ENCODE data around the gene CELSR1.
"Not testable (repeated sequence)": the region's sequence is repeated elsewhere in the genome, so short reads cannot be mapped to it uniquely, and the experiment has no call there.

Gene CELSR1

DNA sequence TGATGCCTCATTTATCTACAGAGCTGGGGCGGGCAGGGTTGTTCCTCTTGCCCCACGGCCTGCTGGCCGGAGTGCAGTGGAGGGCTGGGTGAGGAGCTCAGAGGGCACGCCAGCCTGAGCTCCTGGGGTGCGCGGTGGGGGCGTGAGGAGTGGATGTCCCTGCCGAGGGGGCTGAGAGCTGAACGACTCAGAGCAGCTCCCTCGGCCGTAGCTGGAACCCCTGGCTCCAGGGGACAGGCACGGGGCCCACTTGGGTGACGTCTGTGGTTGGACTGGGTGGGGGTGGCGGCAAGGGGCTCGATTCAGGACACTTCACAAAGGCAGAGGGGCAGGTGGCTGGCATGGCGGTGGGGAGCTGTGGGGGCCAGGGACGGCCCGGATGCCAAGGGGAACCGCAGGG, 139.5 kb downstream of the CELSR1 start:
- peaks cover 6% of the 10 kb centered on the region for H3K4me1 ChIP-seq (ENCODE audit: low read depth, poor library complexity, severe bottlenecking)
- TF ChIP-seq, protein P1, sequence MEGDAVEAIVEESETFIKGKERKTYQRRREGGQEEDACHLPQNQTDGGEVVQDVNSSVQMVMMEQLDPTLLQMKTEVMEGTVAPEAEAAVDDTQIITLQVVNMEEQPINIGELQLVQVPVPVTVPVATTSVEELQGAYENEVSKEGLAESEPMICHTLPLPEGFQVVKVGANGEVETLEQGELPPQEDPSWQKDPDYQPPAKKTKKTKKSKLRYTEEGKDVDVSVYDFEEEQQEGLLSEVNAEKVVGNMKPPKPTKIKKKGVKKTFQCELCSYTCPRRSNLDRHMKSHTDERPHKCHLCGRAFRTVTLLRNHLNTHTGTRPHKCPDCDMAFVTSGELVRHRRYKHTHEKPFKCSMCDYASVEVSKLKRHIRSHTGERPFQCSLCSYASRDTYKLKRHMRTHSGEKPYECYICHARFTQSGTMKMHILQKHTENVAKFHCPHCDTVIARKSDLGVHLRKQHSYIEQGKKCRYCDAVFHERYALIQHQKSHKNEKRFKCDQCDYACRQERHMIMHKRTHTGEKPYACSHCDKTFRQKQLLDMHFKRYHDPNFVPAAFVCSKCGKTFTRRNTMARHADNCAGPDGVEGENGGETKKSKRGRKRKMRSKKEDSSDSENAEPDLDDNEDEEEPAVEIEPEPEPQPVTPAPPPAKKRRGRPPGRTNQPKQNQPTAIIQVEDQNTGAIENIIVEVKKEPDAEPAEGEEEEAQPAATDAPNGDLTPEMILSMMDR (conservative IDR thresholded peaks at IDR 0.05; ENCODE audit: low read depth, low read length), result no peak
- H4K20me1 ChIP-seq (ENCODE audit: insufficient read depth), result no peaks in the 10 kb centered on the region
- no peak overlapping the region for H3K27ac ChIP-seq
- no peak overlapping the region for H3K9ac ChIP-seq
- H3K27me3 ChIP-seq (ENCODE audit: insufficient read depth, low read depth), result peaks cover 12% of the 10 kb centered on the region; the same call in 1 of the 2 replicates
- no peak overlapping the region for H3K4me3 ChIP-seq (IDR thresholded peaks at IDR 0.05; ENCODE audit: insufficient read depth, low read depth, low read length)
- H3K79me2 ChIP-seq (ENCODE audit: insufficient read depth, low read depth), result no peaks in the 10 kb centered on the region
- no peaks in the 10 kb centered on the region for H3K36me3 ChIP-seq (ENCODE audit: insufficient read depth)
- H3K4me2 ChIP-seq, result no peak overlapping the region
- no peak overlapping the region for H2AFZ ChIP-seq (ENCODE audit: low read depth)

DNA sequence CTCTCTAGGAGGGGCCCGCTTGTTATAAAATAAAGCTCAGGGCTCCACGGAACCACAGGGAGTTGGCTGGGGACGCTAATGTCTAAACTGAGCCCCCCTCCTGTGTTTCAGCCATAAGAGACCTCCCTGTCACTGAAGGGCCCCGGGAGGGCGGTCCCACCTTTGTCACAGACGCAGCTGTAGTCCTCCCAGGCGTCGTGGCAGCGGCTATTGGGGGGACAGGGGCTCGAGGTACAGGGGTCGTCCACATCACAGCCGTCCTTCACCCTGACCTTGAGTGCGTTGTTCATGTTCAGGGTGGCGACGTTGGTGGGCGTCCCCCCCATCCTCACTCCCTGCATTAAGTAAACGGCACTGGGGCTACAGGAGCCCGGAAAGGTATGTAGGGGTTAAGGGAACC, 139.9 kb downstream of the CELSR1 start:
- TF ChIP-seq, protein P1 (conservative IDR thresholded peaks at IDR 0.05; ENCODE audit: low read depth, low read length), result no peak
- H3K4me1 ChIP-seq (ENCODE audit: low read depth, poor library complexity, severe bottlenecking), result peaks cover 4% of the 10 kb centered on the region
- no peak overlapping the region for H3K27ac ChIP-seq
- H4K20me1 ChIP-seq (ENCODE audit: insufficient read depth), result no peaks in the 10 kb centered on the region
- no peak overlapping the region for H3K9ac ChIP-seq
- no peak overlapping the region for H3K4me2 ChIP-seq
- no peaks in the 10 kb centered on the region for H3K36me3 ChIP-seq (ENCODE audit: insufficient read depth)
- no peak overlapping the region for H2AFZ ChIP-seq (ENCODE audit: low read depth)
- no peaks in the 10 kb centered on the region for H3K79me2 ChIP-seq (ENCODE audit: insufficient read depth, low read depth)
- peaks cover 13% of the 10 kb centered on the region; the same call in 1 of the 2 replicates for H3K27me3 ChIP-seq (ENCODE audit: insufficient read depth, low read depth)
- no peak overlapping the region for H3K4me3 ChIP-seq (IDR thresholded peaks at IDR 0.05; ENCODE audit: insufficient read depth, low read depth, low read length)

DNA sequence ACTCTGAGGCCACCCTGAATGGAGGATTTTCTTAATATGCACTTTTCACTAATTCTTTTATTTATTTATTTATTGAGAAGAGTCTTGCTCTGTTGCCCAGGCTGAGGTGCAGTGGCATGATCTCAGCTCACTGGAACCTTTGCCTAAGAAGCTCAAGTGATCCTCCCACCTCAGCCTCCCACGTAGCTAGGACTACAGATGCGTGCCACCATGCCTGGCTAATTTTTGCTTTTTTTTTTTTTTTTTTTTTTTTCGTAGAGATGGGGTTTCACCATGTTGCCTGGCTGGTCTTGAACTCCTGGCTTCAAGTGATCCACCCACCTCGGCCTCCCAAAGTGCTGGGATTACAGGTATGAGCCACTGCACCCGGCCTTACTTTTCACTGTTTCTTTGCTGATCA, 140.4 kb downstream of the CELSR1 start:
- H3K36me3 ChIP-seq (ENCODE audit: insufficient read depth); H3K79me2 ChIP-seq (ENCODE audit: insufficient read depth, low read depth); H3K27ac ChIP-seq; H3K9ac ChIP-seq; H2AFZ ChIP-seq (ENCODE audit: low read depth); H4K20me1 ChIP-seq (ENCODE audit: insufficient read depth); H3K4me3 ChIP-seq (IDR thresholded peaks at IDR 0.05; ENCODE audit: insufficient read depth, low read depth, low read length); H3K4me1 ChIP-seq (ENCODE audit: low read depth, poor library complexity, severe bottlenecking); H3K4me2 ChIP-seq: not testable (repeated sequence)
- H3K27me3 ChIP-seq (ENCODE audit: insufficient read depth, low read depth), result peaks cover 17% of the 10 kb centered on the region; the same call in 1 of the 2 replicates

DNA sequence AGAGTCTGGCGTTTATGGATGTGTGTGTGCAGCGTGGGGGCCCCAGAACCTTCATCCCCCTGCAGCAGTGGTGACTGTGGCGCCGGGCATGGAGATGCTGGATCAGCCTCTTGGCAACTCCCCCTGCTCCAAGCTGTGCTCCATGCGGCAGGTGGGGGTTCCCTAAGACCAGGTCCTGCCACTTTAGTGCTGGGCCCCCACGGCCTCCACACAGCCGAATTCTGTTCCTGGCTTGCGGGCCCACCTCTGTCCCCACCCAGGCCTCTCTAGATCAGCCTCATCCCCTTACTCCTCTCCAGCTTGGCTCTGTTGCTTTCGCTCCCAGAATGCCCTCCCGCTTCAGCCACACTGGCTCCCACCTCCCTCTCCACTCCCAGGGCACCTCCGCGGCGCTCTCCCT, 142.3 kb downstream of the CELSR1 start:
- Histone ChIP-seq H3K27ac (no peak overlapping the region), H2AFZ (ENCODE audit: low read depth) (no peak overlapping the region), H3K4me2 (no peak overlapping the region), H3K4me1 (ENCODE audit: low read depth, poor library complexity, severe bottlenecking) (no peaks in the 10 kb centered on the region), H3K27me3 (ENCODE audit: insufficient read depth, low read depth) (peaks cover 28% of the 10 kb centered on the region; the same call in 1 of the 2 replicates), H4K20me1 (ENCODE audit: insufficient read depth) (no peaks in the 10 kb centered on the region), H3K4me3 (IDR thresholded peaks at IDR 0.05; ENCODE audit: insufficient read depth, low read depth, low read length) (no peak overlapping the region), H3K36me3 (ENCODE audit: insufficient read depth) (no peaks in the 10 kb centered on the region), H3K79me2 (ENCODE audit: insufficient read depth, low read depth) (no peaks in the 10 kb centered on the region), H3K9ac (no peak overlapping the region)
- TF ChIP-seq, protein P1 (conservative IDR thresholded peaks at IDR 0.05; ENCODE audit: low read depth, low read length), result no peak

DNA sequence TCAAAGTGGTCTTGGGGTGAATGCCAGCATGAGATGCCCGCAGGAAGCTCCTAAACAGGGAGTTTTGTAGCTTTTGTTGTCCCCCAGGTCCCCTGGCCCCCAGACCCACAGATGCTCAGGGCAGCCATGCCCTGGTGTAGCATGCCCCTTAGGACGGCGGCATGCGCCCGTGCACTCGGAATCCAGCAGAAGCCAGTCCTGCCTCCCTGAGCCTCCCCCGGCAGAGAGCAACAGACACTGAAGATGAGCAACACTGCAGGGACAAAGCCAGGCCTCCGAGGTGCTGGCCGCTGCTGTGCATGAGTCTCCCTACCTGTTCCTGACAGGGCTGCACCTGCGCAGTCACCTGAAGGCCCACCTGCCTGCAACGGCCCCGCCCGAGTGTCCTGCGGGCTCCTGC, 142.8 kb downstream of the CELSR1 start:
- no peak overlapping the region for H2AFZ ChIP-seq (ENCODE audit: low read depth)
- H3K4me3 ChIP-seq (IDR thresholded peaks at IDR 0.05; ENCODE audit: insufficient read depth, low read depth, low read length), result no peak overlapping the region
- no peaks in the 10 kb centered on the region for H3K79me2 ChIP-seq (ENCODE audit: insufficient read depth, low read depth)
- no peak overlapping the region for H3K9ac ChIP-seq
- H3K36me3 ChIP-seq (ENCODE audit: insufficient read depth), result no peaks in the 10 kb centered on the region
- peaks cover 33% of the 10 kb centered on the region; the same call in 1 of the 2 replicates for H3K27me3 ChIP-seq (ENCODE audit: insufficient read depth, low read depth)
- H3K4me1 ChIP-seq (ENCODE audit: low read depth, poor library complexity, severe bottlenecking), result no peaks in the 10 kb centered on the region
- TF ChIP-seq, protein P1 (conservative IDR thresholded peaks at IDR 0.05; ENCODE audit: low read depth, low read length), result no peak
- H3K27ac ChIP-seq, result no peak overlapping the region
- no peak overlapping the region for H3K4me2 ChIP-seq
- no peaks in the 10 kb centered on the region for H4K20me1 ChIP-seq (ENCODE audit: insufficient read depth)
